OCI-LY7 (cell line): ENCODE measurements around the gene ADAMTS13. TPM values are rescaled to one million over a fixed set of nuclear protein-coding genes. Genes with fewer than 3 reads are reported as not detected.

Experiments
- BruUV-seq: library from RNA; stranded (reverse); fragments of 400-500 nt; replicated peaks from 2 replicates; lab custom pipeline; 2021; lab: Mats Ljungman, UMichigan
- CTCF ChIA-PET: fragments of 300-600 bp; sonication (Branson Sonifier 250); formaldehyde crosslinking; loops from one replicate; lab custom pipeline; 2022; ENCODE audit warnings: antibody characterized with exemption; ENCODE audit not compliant: unreplicated experiment; lab: Charles Lee
- POLR2A ChIA-PET: fragments of 300-600 bp; sonication (Branson Sonifier 250); formaldehyde crosslinking; loops from one replicate; lab custom pipeline; 2022; ENCODE audit warnings: antibody characterized with exemption; lab: Charles Lee
- DNase-seq: peaks from one replicate; pipeline ENCODE4 v3.0.0-alpha.2; 2015; ENCODE audit warnings: low spot score
- H2AFZ ChIP-seq: fragments of 200-600 bp; sonication (generic), shearing (Covaris generic); 2 replicates; pipeline ENCODE4 v1.6.1; 2014; ENCODE audit warnings: mild to moderate bottlenecking, antibody characterized with exemption, low read length, moderate library complexity
- H3K27ac ChIP-seq: fragments of 200-600 bp; sonication (generic); 2 replicates; pipeline ENCODE4 v1.5.1; 2014; ENCODE audit warnings: mixed run types, low read depth, mild to moderate bottlenecking, moderate library complexity, low read length, inconsistent platforms; ENCODE audit not compliant: poor library complexity, severe bottlenecking
- H3K36me3 ChIP-seq: fragments of 200-600 bp; sonication (generic); 2 replicates; pipeline ENCODE4 v1.6.1; 2014; ENCODE audit warnings: mild to moderate bottlenecking, antibody characterized with exemption, low read length, moderate library complexity, mixed read lengths; ENCODE audit not compliant: insufficient read depth
- H3K4me1 ChIP-seq: fragments of 200-600 bp; sonication (generic); 2 replicates; pipeline ENCODE4 v1.5.1; 2014; ENCODE audit warnings: mild to moderate bottlenecking, low read length; ENCODE audit not compliant: insufficient read depth, poor library complexity, severe bottlenecking
- H3K4me2 ChIP-seq: fragments of 200-600 bp; sonication (generic); 2 replicates; pipeline ENCODE4 v1.6.1; 2014; ENCODE audit warnings: mild to moderate bottlenecking, low read length
- H3K4me3 ChIP-seq: fragments of 200-600 bp; sonication (generic); 2 replicates; pipeline ENCODE4 v1.5.1; 2014; ENCODE audit warnings: mild to moderate bottlenecking, low read depth, low read length; ENCODE audit not compliant: poor library complexity, severe bottlenecking
- H3K79me2 ChIP-seq: fragments of 200-600 bp; sonication (generic); 2 replicates; pipeline ENCODE4 v1.6.1; 2016; ENCODE audit warnings: low read depth, mild to moderate bottlenecking, low read length, moderate library complexity, mixed read lengths; ENCODE audit not compliant: insufficient read depth
- H3K9me2 ChIP-seq: fragments of 200-600 bp; sonication (generic); 2 replicates; pipeline ENCODE4 v1.6.1; 2016; ENCODE audit warnings: mild to moderate bottlenecking, low read length, mixed read lengths; ENCODE audit not compliant: insufficient read depth
- H3K9me3 ChIP-seq: fragments of 200-600 bp; sonication (generic); 2 replicates; pipeline ENCODE4 v1.6.1; 2014; ENCODE audit warnings: mild to moderate bottlenecking, mixed run types, low read length, mixed read lengths
- H4K20me1 ChIP-seq: fragments of 200-600 bp; sonication (generic); 2 replicates; pipeline ENCODE4 v1.6.1; 2014; ENCODE audit warnings: mild to moderate bottlenecking, antibody characterized with exemption, low read length, moderate library complexity, mixed read lengths; ENCODE audit not compliant: insufficient read depth
- CTCF ChIP-seq: fragments of 200-600 bp; sonication (generic); conservative IDR thresholded peaks from 2 replicates; pipeline ENCODE4 v1.5.1; 2014; ENCODE audit warnings: mild to moderate bottlenecking, antibody characterized with exemption, low read length, moderate library complexity, mixed read lengths
- EZH2phosphoT487 ChIP-seq: fragments of 200-600 bp; sonication (generic); IDR thresholded peaks from 2 replicates; pipeline ENCODE4 v1.6.1; 2018; ENCODE audit warnings: low read depth, borderline replicate concordance, mild to moderate bottlenecking, mixed run types, antibody characterized with exemption, low read length, moderate library complexity, mixed read lengths
- intact Hi-C: fragments of 100-400 bp; cut with micrococcal nuclease; formaldehyde crosslinking; loops from one replicate; pipeline ENCODE4 v1.10.0; 2022; ENCODE audit not compliant: unreplicated experiment
- total RNA-seq, 2 experiments: library from RNA; depleted of rRNA in 1 of 2; stranded (reverse); fragments of >200 nt in 1 of 2; shearing (Covaris generic) in 1 of 2; gene quantifications; 2 replicates each; pipeline ENCODE4 v1.2.3, GENCODE V29; 2014 to 2022

ADAMTS13 gene
- total RNA-seq, 2 experiments from 2014 or later = 6.2 to 18.1 TPM

DNA sequence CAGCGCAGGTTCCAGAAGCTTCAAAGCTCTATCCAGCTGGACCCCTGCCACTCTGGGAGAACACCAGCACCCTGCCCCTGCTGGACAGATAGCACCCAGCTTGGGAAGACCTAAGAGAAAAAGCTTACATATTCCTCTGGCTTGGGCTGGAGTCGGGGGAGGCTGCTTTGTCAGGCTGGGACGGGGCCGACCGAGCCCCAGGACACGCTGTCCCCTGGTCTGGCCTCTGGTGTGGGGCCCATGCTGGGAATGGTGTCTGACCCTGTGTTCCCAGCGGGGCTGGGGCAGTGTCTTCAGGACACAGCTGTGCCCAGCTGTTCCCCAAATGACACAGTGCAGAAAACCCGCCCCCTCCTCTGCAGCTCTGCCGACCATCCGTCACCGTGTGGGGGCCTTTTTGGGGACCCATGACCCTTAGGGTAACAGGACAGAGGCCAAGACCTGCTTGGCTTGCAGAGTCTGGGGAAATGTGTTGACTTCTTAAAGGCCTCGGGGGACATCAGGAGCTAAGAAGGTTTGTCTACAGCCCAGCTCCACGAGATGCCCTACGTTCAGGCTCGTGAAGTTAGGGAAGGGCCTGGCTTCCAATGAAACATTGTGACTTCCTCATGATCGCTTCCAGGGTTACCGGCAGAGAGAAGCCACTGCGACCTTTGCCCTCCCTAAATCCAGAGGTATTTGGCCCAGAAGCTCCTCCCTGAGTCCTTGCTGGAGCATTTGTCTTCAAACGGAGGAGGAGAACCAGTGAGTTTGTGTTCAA is 77.1 kb downstream of the ADAMTS13 start:
- no TSS peak for BruUV-seq
- no peak for TF ChIP-seq EZH2phosphoT487
- TF ChIP-seq CTCF = no peak
- no peaks in the 10 kb centered on the region for H3K36me3 ChIP-seq
- H3K79me2 ChIP-seq = no peaks in the 10 kb centered on the region
- intact Hi-C loops = no loop called here
- no peak overlapping the region for H3K4me2 ChIP-seq
- no peaks in the 10 kb centered on the region for H4K20me1 ChIP-seq
- no peaks in the 10 kb centered on the region for H3K9me2 ChIP-seq
- CTCF ChIA-PET = interaction anchor here (0.6 to 1.0 kb wide), 2 partner anchors 40 to 57 kb away, joined by 3 to 4 read pairs; partner anchors contain the start of gene CACFD1
- no peak overlapping the region for H3K4me3 ChIP-seq
- H3K4me1 ChIP-seq = no peaks in the 10 kb centered on the region
- DNase-seq = no peak
- POLR2A ChIA-PET = no interaction called here
- H2AFZ ChIP-seq = no peak overlapping the region
- H3K27ac ChIP-seq = no peak overlapping the region
- 0 out of 2 replicates have a peak, but pooled peaks cover 14% of the 10 kb centered on the region for H3K9me3 ChIP-seq

- no peak for DNase-seq
- H4K20me1 ChIP-seq = no peaks in the 10 kb centered on the region
- CTCF ChIA-PET = interaction anchor here (0.6 to 1.0 kb wide), 2 partner anchors 40 to 56 kb away, joined by 3 to 4 read pairs; partner anchors contain the start of gene CACFD1
- no peak overlapping the region for H3K4me2 ChIP-seq
- POLR2A ChIA-PET = no interaction called here
- H3K79me2 ChIP-seq = no peaks in the 10 kb centered on the region
- no peak overlapping the region for H3K4me3 ChIP-seq
- BruUV-seq = no TSS peak
- no peak overlapping the region for H3K27ac ChIP-seq
- TF ChIP-seq CTCF (no peak), EZH2phosphoT487 (no peak)
- H2AFZ ChIP-seq = no peak overlapping the region
- no peaks in the 10 kb centered on the region for H3K9me2 ChIP-seq
- H3K36me3 ChIP-seq = no peaks in the 10 kb centered on the region
- no peaks in the 10 kb centered on the region for H3K4me1 ChIP-seq
- 0 out of 2 replicates have a peak, but pooled peaks cover 14% of the 10 kb centered on the region for H3K9me3 ChIP-seq
- intact Hi-C loops = no loop called here
Measured at GRCh38 chr9:133499892-133500270, 77.7 kb downstream of the ADAMTS13 start.

GRCh38 chr9:133502112-133502511 is 79.9 kb downstream of the ADAMTS13 start:
- Histone ChIP-seq H3K9me2 (no peaks in the 10 kb centered on the region), H3K79me2 (no peaks in the 10 kb centered on the region), H3K4me2 (no peak overlapping the region), H2AFZ (no peak overlapping the region), H4K20me1 (no peaks in the 10 kb centered on the region), H3K4me1 (no peaks in the 10 kb centered on the region), H3K9me3 (0 out of 2 replicates have a peak, but pooled peaks cover 14% of the 10 kb centered on the region), H3K36me3 (no peaks in the 10 kb centered on the region), H3K4me3 (no peak overlapping the region), H3K27ac (no peak overlapping the region)
- no peak for DNase-seq
- ChIA-PET CTCF (no interaction called here), POLR2A (no interaction called here)
- no TSS peak for BruUV-seq
- intact Hi-C loops = no loop called here
- no peak for TF ChIP-seq EZH2phosphoT487
- TF ChIP-seq CTCF = no peak
